Measurements from ENCODE around the gene GGCX. TPM values are rescaled to one million over a fixed set of nuclear protein-coding genes. Genes with fewer than 3 reads are reported as not detected.

The GGCX gene
- total RNA-seq, 2 donors from 2014 or later, result 28.4 to 38.4 TPM

- TF ChIP-seq, protein P1, sequence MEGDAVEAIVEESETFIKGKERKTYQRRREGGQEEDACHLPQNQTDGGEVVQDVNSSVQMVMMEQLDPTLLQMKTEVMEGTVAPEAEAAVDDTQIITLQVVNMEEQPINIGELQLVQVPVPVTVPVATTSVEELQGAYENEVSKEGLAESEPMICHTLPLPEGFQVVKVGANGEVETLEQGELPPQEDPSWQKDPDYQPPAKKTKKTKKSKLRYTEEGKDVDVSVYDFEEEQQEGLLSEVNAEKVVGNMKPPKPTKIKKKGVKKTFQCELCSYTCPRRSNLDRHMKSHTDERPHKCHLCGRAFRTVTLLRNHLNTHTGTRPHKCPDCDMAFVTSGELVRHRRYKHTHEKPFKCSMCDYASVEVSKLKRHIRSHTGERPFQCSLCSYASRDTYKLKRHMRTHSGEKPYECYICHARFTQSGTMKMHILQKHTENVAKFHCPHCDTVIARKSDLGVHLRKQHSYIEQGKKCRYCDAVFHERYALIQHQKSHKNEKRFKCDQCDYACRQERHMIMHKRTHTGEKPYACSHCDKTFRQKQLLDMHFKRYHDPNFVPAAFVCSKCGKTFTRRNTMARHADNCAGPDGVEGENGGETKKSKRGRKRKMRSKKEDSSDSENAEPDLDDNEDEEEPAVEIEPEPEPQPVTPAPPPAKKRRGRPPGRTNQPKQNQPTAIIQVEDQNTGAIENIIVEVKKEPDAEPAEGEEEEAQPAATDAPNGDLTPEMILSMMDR (IDR thresholded peaks at IDR 0.05), result no peak
- Histone ChIP-seq H3K27me3 (replicated peaks; ENCODE audit: insufficient read depth) (no peaks in the 10 kb centered on the region), H3K4me1 (ENCODE audit: control insufficient read depth in 1 of 2, low read depth in 2 of 2) (peaks cover 10 to 18% of the 10 kb centered on the region in 2 donors), H3K9me3 (no peaks in the 10 kb centered on the region), H3K4me3 (no peak overlapping the region), H3K27ac (peak overlapping the region in 1 of 2 donors; percentile 49), H3K36me3 (no peaks in the 10 kb centered on the region)
- peak; percentile 78 for ATAC-seq (ENCODE audit: insufficient number of reproducible peaks, low FRiP score, low read depth)
- DNase-seq (ENCODE audit: low spot score), result peak; percentile 59
Measured at GRCh38 chr2:85504778-85505261, 56.5 kb downstream of the GGCX start.

GRCh38 chr2:85503851-85504777 lies 57.2 kb downstream of the GGCX start:
- TF ChIP-seq, protein P1 (IDR thresholded peaks at IDR 0.05), result no peak
- H3K27ac ChIP-seq, result peak overlapping the region in 1 of 2 donors; percentile 49
- no peak for DNase-seq (ENCODE audit: low spot score)

GRCh38 chr2:85503168-85503850 lies 58.0 kb downstream of the GGCX start:
- no peak for ATAC-seq (ENCODE audit: insufficient number of reproducible peaks, low FRiP score, low read depth)
- Histone ChIP-seq H3K27ac (no peak overlapping the region), H3K9me3 (no peaks in the 10 kb centered on the region), H3K4me3 (no peak overlapping the region), H3K36me3 (no peaks in the 10 kb centered on the region), H3K27me3 (replicated peaks; ENCODE audit: insufficient read depth) (no peaks in the 10 kb centered on the region), H3K4me1 (ENCODE audit: control insufficient read depth in 1 of 2, low read depth in 2 of 2) (peaks cover 16 to 24% of the 10 kb centered on the region in 2 donors)
- no peak for DNase-seq (ENCODE audit: low spot score)
- TF ChIP-seq, protein P1 (IDR thresholded peaks at IDR 0.05), result no peak

More at GRCh38 chr2:85503851-85504777, 57.2 kb downstream of the GGCX start:
- Histone ChIP-seq H3K9me3 (no peaks in the 10 kb centered on the region), H3K4me3 (no peak overlapping the region), H3K4me1 (ENCODE audit: control insufficient read depth in 1 of 2, low read depth in 2 of 2) (peaks cover 16 to 24% of the 10 kb centered on the region in 2 donors), H3K36me3 (no peaks in the 10 kb centered on the region), H3K27me3 (replicated peaks; ENCODE audit: insufficient read depth) (no peaks in the 10 kb centered on the region)
- no peak for ATAC-seq (ENCODE audit: insufficient number of reproducible peaks, low FRiP score, low read depth)

DNA sequence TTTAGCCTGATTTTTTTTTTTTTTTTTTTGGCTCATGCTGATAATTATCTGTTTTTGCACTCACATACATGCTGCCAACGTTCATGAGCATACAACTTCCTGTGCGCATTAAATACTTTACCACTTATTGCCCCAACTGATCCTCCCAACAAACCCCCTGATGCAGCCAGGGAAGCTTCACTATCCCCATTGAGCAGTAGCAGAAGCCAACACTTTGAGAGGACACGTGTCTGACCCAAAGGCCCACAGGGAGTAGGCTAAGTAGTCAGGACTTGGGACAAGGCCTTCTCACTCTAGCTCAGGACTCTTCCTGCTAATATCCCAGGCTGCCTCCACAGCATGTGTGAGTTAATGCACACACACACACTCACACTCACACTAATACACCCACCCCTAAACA lies 58.6 kb downstream of the GGCX start:
- Histone ChIP-seq H3K4me3 (no peak overlapping the region), H3K27ac (no peak overlapping the region), H3K9me3 (no peaks in the 10 kb centered on the region), H3K27me3 (replicated peaks; ENCODE audit: insufficient read depth) (no peaks in the 10 kb centered on the region), H3K4me1 (ENCODE audit: control insufficient read depth in 1 of 2, low read depth in 2 of 2) (peaks cover 16 to 24% of the 10 kb centered on the region in 2 donors), H3K36me3 (no peaks in the 10 kb centered on the region)
- TF ChIP-seq, protein P1 (IDR thresholded peaks at IDR 0.05), result no peak
- ATAC-seq (ENCODE audit: insufficient number of reproducible peaks, low FRiP score, low read depth), result no peak
- no peak for DNase-seq (ENCODE audit: low spot score)

DNA sequence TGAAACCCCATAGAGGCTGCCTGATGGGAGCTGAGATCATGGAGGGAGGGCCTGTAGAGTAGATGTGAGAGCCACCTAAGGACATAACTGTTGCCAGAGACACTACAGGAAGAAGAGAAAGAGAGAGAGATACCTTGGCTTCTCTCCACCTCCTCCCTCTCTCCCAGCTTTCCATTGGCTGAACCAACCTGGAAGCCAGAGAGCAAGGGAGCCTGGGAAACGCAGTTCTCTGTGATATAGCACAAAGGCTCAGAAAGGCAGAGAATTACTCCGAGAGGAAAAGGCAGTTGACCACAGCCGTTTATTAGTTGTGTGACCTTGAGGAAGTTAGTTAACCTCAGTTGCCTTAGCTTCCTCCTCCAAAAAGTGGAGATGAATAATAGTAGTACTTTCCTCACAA lies 60.0 kb downstream of the GGCX start:
- no peak for ATAC-seq (ENCODE audit: insufficient number of reproducible peaks, low FRiP score, low read depth)
- TF ChIP-seq, protein P1 (IDR thresholded peaks at IDR 0.05), result no peak
- no peaks in the 10 kb centered on the region for H3K36me3 ChIP-seq
- no peak overlapping the region for H3K4me3 ChIP-seq
- no peak overlapping the region for H3K27ac ChIP-seq
- DNase-seq (ENCODE audit: low spot score), result no peak
- no peaks in the 10 kb centered on the region for H3K27me3 ChIP-seq (replicated peaks; ENCODE audit: insufficient read depth)
- H3K4me1 ChIP-seq (ENCODE audit: control insufficient read depth in 1 of 2, low read depth in 2 of 2), result peaks cover 16 to 24% of the 10 kb centered on the region in 2 donors
- no peaks in the 10 kb centered on the region for H3K9me3 ChIP-seq
